Sigmoid colon (tissue), 4 donors: ENCODE measurements around the gene STK39.

Experiments
- CTCF ChIP-seq, 4 experiments: fragments of 450-650 bp in 3 of 4; fragments of 200-600 bp in 1 of 4; IDR thresholded peaks; one replicate each; pipeline ENCODE4 v1.5.1; 2016 to 2019; ENCODE audit warnings: antibody characterized with exemption in 4 of 4, mild to moderate bottlenecking in 3 of 4, moderate library complexity in 2 of 4
- EP300 ChIP-seq, 4 donors: sonication (generic); formaldehyde crosslinking; IDR thresholded peaks; one replicate each; pipeline ENCODE4 v1.6.1; 2017; ENCODE audit warnings: antibody characterized with exemption in 4 of 4

GRCh38 chr2:168143813-168144212, 103.6 kb downstream of the STK39 start:
- TF ChIP-seq CTCF (IDR thresholded peaks at IDR 0.05) (no peak), EP300 (IDR thresholded peaks at IDR 0.05) (no peak)
